ENCODE data around the gene ENTREP1.
"Not testable (repeated sequence)": the region's sequence is repeated elsewhere in the genome, so short reads cannot be mapped to it uniquely, and the experiment has no call there.

ENTREP1 gene

DNA sequence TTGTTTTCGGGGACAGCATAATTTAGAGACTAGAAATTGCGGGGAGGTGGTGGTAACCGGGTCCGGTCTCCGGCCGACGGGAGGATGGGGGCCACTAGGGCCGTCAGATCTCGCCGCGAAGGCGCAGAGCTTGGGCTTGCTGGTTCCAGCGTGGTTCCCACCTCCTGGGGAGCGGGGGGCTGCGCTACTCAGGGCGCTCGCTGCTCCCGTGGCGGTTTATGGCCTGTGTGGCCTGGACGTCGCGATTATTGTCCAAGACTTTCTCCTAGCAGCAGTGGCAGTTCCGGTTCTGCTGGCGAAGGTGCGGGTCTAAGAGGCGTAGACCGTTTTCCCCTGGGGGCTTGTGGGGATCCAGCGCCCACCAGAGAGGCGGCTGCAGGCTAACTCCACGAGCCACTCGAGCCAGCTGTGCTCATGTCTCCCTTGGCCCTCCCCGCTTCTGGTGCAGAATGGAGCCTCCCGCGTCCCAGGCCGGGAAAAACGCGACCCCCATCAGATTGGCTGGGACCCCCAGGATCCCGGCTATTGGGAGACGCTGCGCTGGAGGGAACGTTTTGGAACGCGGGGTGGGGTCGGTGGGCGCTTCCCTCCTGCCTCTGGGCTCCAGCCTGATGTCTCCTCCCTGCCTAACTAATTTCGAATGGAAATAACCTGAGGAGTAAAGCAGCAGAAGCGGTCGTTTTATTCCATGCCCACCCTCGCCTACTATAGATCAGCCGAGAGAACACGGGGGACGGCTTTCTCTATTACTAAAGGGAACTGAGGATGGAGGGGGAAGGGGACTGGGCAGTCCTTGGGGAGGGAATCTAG, 87.1 kb downstream of the ENTREP1 start:
- no peak for DNase-seq (ENCODE audit: low spot score)

DNA sequence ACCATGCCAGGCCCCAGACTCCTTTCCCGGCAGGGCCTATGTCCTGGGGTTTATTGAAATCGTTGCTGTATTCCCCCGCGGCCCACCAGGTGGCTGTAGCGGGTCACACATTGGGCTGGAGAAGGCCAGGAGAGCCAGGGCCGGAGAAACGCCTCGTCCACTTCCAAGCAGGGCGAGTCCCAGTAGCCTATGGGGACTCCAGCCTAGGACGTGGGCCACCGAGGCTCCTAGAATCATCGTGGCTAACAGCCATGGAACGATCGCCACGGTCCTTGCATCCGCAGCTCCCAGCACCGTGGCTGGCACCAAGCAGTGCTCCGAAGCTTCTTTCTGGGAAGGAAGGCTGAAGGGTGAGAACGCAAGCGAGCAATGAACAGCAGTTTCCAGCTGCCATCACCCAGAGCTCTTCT, 87.7 kb downstream of the ENTREP1 start:
- DNase-seq (ENCODE audit: low spot score) = peak; percentile 87

DNA sequence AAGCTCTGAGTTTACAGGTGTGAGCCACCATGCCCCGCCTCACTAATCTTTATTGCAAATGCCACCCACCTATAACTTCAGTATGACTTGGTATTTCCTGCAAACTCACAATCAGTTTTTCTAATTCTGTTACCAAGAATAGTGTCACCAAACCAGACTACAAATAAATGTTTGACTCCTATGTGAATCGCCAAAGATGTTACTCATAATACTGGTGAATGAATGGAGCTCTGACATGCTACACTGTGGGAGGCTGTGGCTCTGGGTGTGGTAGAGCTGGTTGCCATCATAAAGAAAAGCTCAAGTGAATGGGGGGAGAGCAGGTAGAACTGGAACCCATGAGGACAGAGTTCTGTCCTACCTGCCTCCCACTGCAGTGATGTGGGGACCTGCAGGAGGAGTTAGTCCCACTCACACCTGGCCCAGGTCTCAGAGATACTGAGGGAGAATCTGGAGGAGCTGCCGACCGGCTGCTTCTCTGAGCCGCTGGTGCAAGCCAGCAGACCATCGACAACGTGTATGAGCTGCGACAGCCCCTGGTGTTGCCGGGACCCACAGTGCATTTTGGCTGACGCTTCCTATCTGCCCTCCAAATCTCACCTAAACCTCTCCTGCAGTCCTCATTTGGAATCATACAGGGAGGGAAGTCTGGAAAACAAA, 95.7 kb downstream of the ENTREP1 start:
- DNase-seq (ENCODE audit: low spot score) = no peak

GRCh38 chr9:69421908-69422801, 97.1 kb downstream of the ENTREP1 start:
- peak; percentile 84 for DNase-seq (ENCODE audit: low spot score)

- no peak for DNase-seq (ENCODE audit: low spot score)
Measured at GRCh38 chr9:69425136-69425801, 100.3 kb downstream of the ENTREP1 start.

GRCh38 chr9:69427286-69427685, 102.3 kb downstream of the ENTREP1 start:
- no peak for DNase-seq (ENCODE audit: low spot score)

- no peak for DNase-seq (ENCODE audit: low spot score)
Measured at GRCh38 chr9:69428017-69428785, 103.2 kb downstream of the ENTREP1 start.

GRCh38 chr9:69429281-69429680, 104.3 kb downstream of the ENTREP1 start:
- no peak for DNase-seq (ENCODE audit: low spot score)

DNA sequence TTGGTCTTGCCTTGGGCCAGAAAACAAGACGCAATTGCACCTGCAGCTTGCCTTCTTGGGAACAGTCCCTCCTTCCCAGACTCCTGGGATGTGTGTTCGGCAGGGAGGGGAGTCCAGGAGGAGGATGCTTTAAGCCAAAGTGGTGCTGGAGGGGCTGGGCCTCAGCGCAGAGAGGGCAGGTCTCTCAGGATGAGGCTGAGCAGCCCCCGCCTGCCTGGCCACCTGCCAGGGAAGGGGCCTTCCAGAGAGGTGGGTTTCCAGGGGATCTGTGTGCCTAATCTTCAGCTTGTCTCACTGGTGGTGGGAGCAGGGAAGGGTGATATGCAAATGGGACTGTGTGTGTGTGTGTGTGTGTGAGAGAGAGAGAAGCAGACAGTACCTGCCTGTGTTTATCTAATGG, 105.2 kb downstream of the ENTREP1 start:
- DNase-seq (ENCODE audit: low spot score) = no peak

- no peak for DNase-seq (ENCODE audit: low spot score)
Measured at GRCh38 chr9:69431203-69431602, 106.2 kb downstream of the ENTREP1 start.

- DNase-seq (ENCODE audit: low spot score) = no peak
Measured at GRCh38 chr9:69431777-69432176, 106.8 kb downstream of the ENTREP1 start.

DNA sequence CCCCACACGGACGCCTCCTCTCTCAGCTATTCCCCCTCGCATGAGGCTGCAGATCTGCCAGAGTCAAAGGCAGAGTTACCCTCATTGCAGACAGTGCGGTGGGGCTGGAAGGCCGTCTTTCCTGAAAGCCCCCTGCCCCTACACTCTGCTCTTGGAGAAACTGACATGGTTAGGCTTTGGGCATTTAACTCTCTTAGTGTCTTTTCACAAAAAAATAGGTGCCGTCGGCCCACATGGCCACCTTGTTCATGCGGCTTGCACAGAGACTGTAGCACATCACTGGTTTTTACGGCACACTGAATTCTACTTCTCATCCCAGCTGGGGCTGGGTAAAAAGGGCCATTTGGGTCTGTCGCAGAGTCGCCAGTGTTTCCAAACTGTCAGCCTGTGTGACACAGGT, 107.6 kb downstream of the ENTREP1 start:
- no peak for DNase-seq (ENCODE audit: low spot score)

DNA sequence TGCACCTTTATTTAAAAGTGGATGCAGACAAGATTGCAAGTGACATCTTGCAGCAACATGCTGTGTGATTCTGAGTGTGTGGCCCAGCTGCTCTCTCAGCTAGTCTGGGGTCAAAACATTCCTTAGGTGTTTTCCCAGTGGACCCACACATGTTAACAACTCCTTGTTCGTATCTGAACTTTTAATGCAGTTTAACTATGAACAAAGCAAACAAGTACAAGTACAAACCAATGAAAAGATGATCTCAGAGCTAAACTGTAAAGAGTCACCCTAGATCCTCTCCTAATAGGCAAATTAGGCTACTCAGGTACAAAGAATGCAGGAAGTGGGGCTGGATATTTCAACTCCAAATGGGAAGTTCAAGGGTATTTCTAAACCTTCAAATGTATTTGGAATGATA, 108.4 kb downstream of the ENTREP1 start:
- no peak for DNase-seq (ENCODE audit: low spot score)

DNA sequence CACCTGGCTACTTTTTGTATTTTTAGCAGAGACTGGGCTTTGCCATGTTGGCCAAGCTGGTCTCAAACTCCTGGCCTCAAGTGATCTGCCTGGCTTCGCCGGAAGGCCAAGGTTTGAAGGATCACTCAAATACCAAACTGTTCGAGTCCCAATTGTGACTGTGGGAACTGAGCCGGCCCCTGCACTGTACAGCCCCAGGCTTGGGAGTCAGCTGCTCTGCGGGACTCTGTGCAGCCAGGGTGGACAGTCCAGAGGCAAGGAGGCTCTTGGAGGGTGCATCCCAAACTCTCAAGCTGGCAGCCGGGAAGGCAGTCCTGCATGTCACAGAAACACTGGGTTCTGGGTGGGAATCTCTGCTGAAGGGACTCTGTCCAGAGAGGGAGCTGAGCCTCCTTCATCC, 109.0 kb downstream of the ENTREP1 start:
- DNase-seq (ENCODE audit: low spot score) = no peak

- DNase-seq (ENCODE audit: low spot score) = not testable (repeated sequence)
Measured at GRCh38 chr9:69439654-69440053, 114.6 kb downstream of the ENTREP1 start.

- not testable (repeated sequence) for DNase-seq (ENCODE audit: low spot score)
Measured at GRCh38 chr9:69440254-69440955, 115.4 kb downstream of the ENTREP1 start.
